Measurements from ENCODE around the gene TARS3.

TARS3 gene

GRCh38 chr15:101604124-101604874 is 120.0 kb downstream of the TARS3 start:
- no peak for DNase-seq (ENCODE audit: low read depth)
- H3K4me3 ChIP-seq (ENCODE audit: low read depth, low read length): no peak overlapping the region
- TF ChIP-seq MYC (IDR thresholded peaks at IDR 0.05; ENCODE audit: low read depth, low read length): no peak
- no peak for TF ChIP-seq POLR2A (IDR thresholded peaks at IDR 0.05; ENCODE audit: extremely low read depth, insufficient read length)

Measured in NB4 (cell line).